HL-60 (cell line): ENCODE measurements around the gene LIMK1.
"Not testable (repeated sequence)": the region's sequence is repeated elsewhere in the genome, so short reads cannot be mapped to it uniquely, and the experiment has no call there.

Experiments used
- GABPA ChIP-seq: IDR thresholded peaks from 2 replicates; pipeline ENCODE4 v1.6.1; 2012; ENCODE audit warnings: low read depth
- POLR2AphosphoS5 ChIP-seq: IDR thresholded peaks from 2 replicates; pipeline ENCODE4 v1.6.1; 2012; ENCODE audit warnings: low read depth
- SPI1 ChIP-seq: IDR thresholded peaks from 2 replicates; pipeline ENCODE4 v1.6.1; 2012; ENCODE audit warnings: low read depth, mild to moderate bottlenecking, borderline replicate concordance
- TF ChIP-seq, protein P1 (sequence below): IDR thresholded peaks from one replicate; pipeline ENCODE4 v1.5.1; 2011; ENCODE audit warnings: low read length, control low read depth, inconsistent platforms; ENCODE audit not compliant: insufficient read depth
- TF ChIP-seq, protein P2 (sequence below): IDR thresholded peaks from 2 replicates; pipeline ENCODE4 v1.6.1; 2012; ENCODE audit warnings: low read depth; ENCODE audit not compliant: insufficient replicate concordance

DNA sequence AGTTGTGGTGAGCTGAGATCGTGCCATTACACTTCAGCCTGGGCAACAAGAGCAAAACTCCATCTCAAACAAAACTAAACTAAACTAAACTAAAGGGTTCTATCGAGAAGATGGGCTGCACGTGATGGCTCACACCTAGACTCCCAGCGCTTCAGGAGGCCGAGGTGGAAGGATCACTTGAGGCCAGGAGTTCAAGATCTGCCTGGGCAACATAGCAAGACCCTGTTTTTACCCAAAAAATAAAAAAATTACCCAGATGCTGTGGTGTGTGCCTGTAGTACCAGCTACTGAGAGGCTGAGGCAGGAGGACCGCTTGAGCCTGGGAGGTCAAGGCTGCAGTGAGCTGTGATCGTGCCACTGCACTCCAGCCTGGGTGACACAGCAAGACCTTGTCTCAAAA, 40.3 kb downstream of the LIMK1 start:
- not testable (repeated sequence) for TF ChIP-seq POLR2AphosphoS5, GABPA, SPI1
- TF ChIP-seq, protein P1, sequence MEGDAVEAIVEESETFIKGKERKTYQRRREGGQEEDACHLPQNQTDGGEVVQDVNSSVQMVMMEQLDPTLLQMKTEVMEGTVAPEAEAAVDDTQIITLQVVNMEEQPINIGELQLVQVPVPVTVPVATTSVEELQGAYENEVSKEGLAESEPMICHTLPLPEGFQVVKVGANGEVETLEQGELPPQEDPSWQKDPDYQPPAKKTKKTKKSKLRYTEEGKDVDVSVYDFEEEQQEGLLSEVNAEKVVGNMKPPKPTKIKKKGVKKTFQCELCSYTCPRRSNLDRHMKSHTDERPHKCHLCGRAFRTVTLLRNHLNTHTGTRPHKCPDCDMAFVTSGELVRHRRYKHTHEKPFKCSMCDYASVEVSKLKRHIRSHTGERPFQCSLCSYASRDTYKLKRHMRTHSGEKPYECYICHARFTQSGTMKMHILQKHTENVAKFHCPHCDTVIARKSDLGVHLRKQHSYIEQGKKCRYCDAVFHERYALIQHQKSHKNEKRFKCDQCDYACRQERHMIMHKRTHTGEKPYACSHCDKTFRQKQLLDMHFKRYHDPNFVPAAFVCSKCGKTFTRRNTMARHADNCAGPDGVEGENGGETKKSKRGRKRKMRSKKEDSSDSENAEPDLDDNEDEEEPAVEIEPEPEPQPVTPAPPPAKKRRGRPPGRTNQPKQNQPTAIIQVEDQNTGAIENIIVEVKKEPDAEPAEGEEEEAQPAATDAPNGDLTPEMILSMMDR: not testable (repeated sequence)
- TF ChIP-seq, protein P2, sequence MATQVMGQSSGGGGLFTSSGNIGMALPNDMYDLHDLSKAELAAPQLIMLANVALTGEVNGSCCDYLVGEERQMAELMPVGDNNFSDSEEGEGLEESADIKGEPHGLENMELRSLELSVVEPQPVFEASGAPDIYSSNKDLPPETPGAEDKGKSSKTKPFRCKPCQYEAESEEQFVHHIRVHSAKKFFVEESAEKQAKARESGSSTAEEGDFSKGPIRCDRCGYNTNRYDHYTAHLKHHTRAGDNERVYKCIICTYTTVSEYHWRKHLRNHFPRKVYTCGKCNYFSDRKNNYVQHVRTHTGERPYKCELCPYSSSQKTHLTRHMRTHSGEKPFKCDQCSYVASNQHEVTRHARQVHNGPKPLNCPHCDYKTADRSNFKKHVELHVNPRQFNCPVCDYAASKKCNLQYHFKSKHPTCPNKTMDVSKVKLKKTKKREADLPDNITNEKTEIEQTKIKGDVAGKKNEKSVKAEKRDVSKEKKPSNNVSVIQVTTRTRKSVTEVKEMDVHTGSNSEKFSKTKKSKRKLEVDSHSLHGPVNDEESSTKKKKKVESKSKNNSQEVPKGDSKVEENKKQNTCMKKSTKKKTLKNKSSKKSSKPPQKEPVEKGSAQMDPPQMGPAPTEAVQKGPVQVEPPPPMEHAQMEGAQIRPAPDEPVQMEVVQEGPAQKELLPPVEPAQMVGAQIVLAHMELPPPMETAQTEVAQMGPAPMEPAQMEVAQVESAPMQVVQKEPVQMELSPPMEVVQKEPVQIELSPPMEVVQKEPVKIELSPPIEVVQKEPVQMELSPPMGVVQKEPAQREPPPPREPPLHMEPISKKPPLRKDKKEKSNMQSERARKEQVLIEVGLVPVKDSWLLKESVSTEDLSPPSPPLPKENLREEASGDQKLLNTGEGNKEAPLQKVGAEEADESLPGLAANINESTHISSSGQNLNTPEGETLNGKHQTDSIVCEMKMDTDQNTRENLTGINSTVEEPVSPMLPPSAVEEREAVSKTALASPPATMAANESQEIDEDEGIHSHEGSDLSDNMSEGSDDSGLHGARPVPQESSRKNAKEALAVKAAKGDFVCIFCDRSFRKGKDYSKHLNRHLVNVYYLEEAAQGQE: not testable (repeated sequence)
